Hepatic stellate cell (primary cell): ENCODE data around the gene ABL1.

Experiments used
- DNase-seq: peaks from one replicate; pipeline ENCODE4 v3.0.0; 2011; ENCODE audit warnings: low spot score

ABL1 gene

GRCh38 chr9:130919559-130920145, 84.6 kb downstream of the ABL1 start:
- no peak for DNase-seq

- DNase-seq, result no peak
These were observed 85.2 kb downstream of the ABL1 start for GRCh38 chr9:130920233-130920632.

- DNase-seq, result no peak
These were observed 85.8 kb downstream of the ABL1 start for GRCh38 chr9:130920762-130921299.

- no peak for DNase-seq
These were observed 86.4 kb downstream of the ABL1 start for GRCh38 chr9:130921300-130921988.

GRCh38 chr9:130921989-130922892, 87.2 kb downstream of the ABL1 start:
- no peak for DNase-seq

- DNase-seq, result no peak
These were observed 88.0 kb downstream of the ABL1 start for GRCh38 chr9:130922893-130923610.

- DNase-seq, result no peak
These were observed 88.8 kb downstream of the ABL1 start for GRCh38 chr9:130923611-130924447.

GRCh38 chr9:130924448-130924788, 89.4 kb downstream of the ABL1 start:
- no peak for DNase-seq

- DNase-seq, result no peak
These were observed 90.1 kb downstream of the ABL1 start for GRCh38 chr9:130925050-130925678.

GRCh38 chr9:130927338-130927737, 92.3 kb downstream of the ABL1 start:
- no peak for DNase-seq

GRCh38 chr9:130927995-130928900, 93.2 kb downstream of the ABL1 start:
- peak; percentile 51 for DNase-seq

GRCh38 chr9:130929571-130930038, 94.6 kb downstream of the ABL1 start:
- DNase-seq, result no peak

- DNase-seq, result no peak
These were observed 95.2 kb downstream of the ABL1 start for GRCh38 chr9:130930132-130930803.

- no peak for DNase-seq
These were observed 95.8 kb downstream of the ABL1 start for GRCh38 chr9:130930804-130931349.

- DNase-seq, result no peak
These were observed 96.6 kb downstream of the ABL1 start for GRCh38 chr9:130931508-130932254.

- DNase-seq, result peak; percentile 40
These were observed 97.4 kb downstream of the ABL1 start for GRCh38 chr9:130932255-130933079.
